Breast epithelium (tissue), 3 donors: ENCODE results near the gene HSD11B1.

Source experiments
- POLR2A ChIP-seq: fragments of 450-650 bp; IDR thresholded peaks from one replicate; pipeline ENCODE4 v1.6.1; 2016; ENCODE audit warnings: antibody characterized with exemption, mild to moderate bottlenecking, moderate library complexity
- POLR2AphosphoS5 ChIP-seq, 3 donors: sonication (generic); formaldehyde crosslinking; IDR thresholded peaks; one replicate each; pipeline ENCODE4 v1.6.1; 2017; ENCODE audit warnings: antibody characterized with exemption in 3 of 3
- TF ChIP-seq, protein P1 (sequence below), 3 donors: fragments of 450-650 bp; IDR thresholded peaks; one replicate each; pipeline ENCODE4 v1.5.1; 2016 to 2017; ENCODE audit warnings: antibody characterized with exemption in 3 of 3, mild to moderate bottlenecking in 3 of 3, moderate library complexity in 3 of 3

- no peak for TF ChIP-seq POLR2A
- TF ChIP-seq, protein P1, sequence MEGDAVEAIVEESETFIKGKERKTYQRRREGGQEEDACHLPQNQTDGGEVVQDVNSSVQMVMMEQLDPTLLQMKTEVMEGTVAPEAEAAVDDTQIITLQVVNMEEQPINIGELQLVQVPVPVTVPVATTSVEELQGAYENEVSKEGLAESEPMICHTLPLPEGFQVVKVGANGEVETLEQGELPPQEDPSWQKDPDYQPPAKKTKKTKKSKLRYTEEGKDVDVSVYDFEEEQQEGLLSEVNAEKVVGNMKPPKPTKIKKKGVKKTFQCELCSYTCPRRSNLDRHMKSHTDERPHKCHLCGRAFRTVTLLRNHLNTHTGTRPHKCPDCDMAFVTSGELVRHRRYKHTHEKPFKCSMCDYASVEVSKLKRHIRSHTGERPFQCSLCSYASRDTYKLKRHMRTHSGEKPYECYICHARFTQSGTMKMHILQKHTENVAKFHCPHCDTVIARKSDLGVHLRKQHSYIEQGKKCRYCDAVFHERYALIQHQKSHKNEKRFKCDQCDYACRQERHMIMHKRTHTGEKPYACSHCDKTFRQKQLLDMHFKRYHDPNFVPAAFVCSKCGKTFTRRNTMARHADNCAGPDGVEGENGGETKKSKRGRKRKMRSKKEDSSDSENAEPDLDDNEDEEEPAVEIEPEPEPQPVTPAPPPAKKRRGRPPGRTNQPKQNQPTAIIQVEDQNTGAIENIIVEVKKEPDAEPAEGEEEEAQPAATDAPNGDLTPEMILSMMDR (IDR thresholded peaks at IDR 0.05) = no peak
- no peak for TF ChIP-seq POLR2AphosphoS5 (IDR thresholded peaks at IDR 0.05)
Measured at GRCh38 chr1:209770636-209771415, 66.2 kb downstream of the HSD11B1 start.
